ENCODE measurements around the gene ISLR2.

DNA sequence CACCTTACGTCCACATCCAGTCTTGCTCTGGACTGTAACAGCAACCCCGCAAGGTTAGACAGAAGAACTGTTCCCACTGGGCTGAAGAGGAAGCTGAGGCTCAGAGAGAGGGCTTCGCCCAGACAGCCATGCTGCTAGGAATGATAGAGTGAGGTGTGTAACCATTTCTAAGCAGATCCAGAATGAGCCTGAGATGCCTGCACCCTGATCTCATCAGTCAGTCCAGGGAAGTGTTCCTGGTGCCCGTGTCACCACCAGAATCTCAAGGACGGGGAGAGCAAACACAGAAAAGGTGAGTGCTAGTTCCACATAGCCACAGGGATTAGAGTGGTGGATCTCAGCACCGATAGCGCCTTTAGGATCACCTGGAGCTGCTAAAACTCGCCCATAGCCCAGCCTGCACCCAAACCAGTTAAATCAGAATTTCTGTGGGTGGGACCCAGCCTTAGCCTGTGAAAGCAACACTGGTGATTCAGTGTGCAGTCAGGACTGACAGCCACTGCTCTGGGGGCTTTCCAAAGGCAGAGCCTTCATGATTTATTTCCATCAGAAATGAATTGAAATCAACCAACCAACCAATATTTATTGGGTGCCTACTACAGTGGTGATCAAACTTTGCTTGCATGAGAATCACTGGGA is 55.4 kb downstream of the ISLR2 start:
- TF ChIP-seq CTCF (IDR thresholded peaks at IDR 0.05; ENCODE audit: extremely low read depth in 1 of 2, insufficient read depth in 1 of 2, low read depth in 1 of 2, low read length in 2 of 2) (no peak), POLR2AphosphoS5 (IDR thresholded peaks at IDR 0.05; ENCODE audit: insufficient read depth, low read depth, low read length) (no peak), POLR2A (IDR thresholded peaks at IDR 0.05; ENCODE audit: low read depth, low read length) (no peak), MYC (IDR thresholded peaks at IDR 0.05; ENCODE audit: low read depth, low read length) (no peak)
